GM23338 (cell line): ENCODE measurements around the gene NKX6-1. TPM values are rescaled to one million over a fixed set of nuclear protein-coding genes. Genes with fewer than 3 reads are reported as not detected.

Experiments used
- ATAC-seq: fragments of 200-7000 bp; cut with Tn5 transposase; 3 replicates; pipeline ENCODE4 v1.9.1; 2020
- DNase-seq: peaks from one replicate; pipeline ENCODE4 v3.0.0-alpha.2; 2015; ENCODE audit warnings: low spot score
- H2AFZ ChIP-seq: fragments of 200-600 bp; sonication (generic); 2 replicates; pipeline ENCODE4 v1.8.0; 2016; ENCODE audit warnings: antibody characterized with exemption, mild to moderate bottlenecking, moderate library complexity
- H3F3A ChIP-seq: fragments of 200-600 bp; sonication (generic); replicated peaks from 2 replicates; pipeline ENCODE4 v1.8.0; 2017; ENCODE audit warnings: antibody characterized with exemption, mixed run types, low read depth
- H3K27ac ChIP-seq: fragments of 200-600 bp; sonication (generic); 2 replicates; pipeline ENCODE4 v1.6.1; 2016; ENCODE audit warnings: low read depth
- H3K27me3 ChIP-seq: fragments of 200-600 bp; sonication (generic); 2 replicates; pipeline ENCODE4 v1.8.0; 2016; ENCODE audit warnings: mild to moderate bottlenecking, mixed run types, moderate library complexity; ENCODE audit not compliant: insufficient read depth
- H3K36me3 ChIP-seq: fragments of 200-600 bp; sonication (generic); 2 replicates; pipeline ENCODE4 v1.8.0; 2016; ENCODE audit warnings: mild to moderate bottlenecking; ENCODE audit not compliant: insufficient read depth
- H3K4me1 ChIP-seq: fragments of 200-600 bp; sonication (generic); 2 replicates; pipeline ENCODE4 v1.8.0; 2016; ENCODE audit warnings: mild to moderate bottlenecking, moderate library complexity; ENCODE audit not compliant: insufficient read depth
- H3K4me2 ChIP-seq: fragments of 200-600 bp; sonication (generic); 2 replicates; pipeline ENCODE4 v1.7.1; 2017; ENCODE audit warnings: mixed run types
- H3K4me3 ChIP-seq: fragments of 200-600 bp; sonication (generic); 2 replicates; pipeline ENCODE4 v1.6.1; 2016; ENCODE audit warnings: mixed run types
- H3K79me2 ChIP-seq: fragments of 200-600 bp; sonication (generic); replicated peaks from 2 replicates; pipeline ENCODE4 v1.8.0; 2017; ENCODE audit warnings: mild to moderate bottlenecking; ENCODE audit not compliant: insufficient read depth
- H3K9me2 ChIP-seq: fragments of 200-600 bp; sonication (generic); 2 replicates; pipeline ENCODE4 v1.8.0; 2017; ENCODE audit not compliant: insufficient read depth
- H4K20me1 ChIP-seq: fragments of 200-600 bp; sonication (generic); replicated peaks from 2 replicates; pipeline ENCODE4 v1.8.0; 2017; ENCODE audit warnings: mild to moderate bottlenecking; ENCODE audit not compliant: insufficient read depth
- H3K27ac Mint-ChIP-seq: 2 replicates; pipeline ENCODE4 v1.8.0; 2020; ENCODE audit warnings: inconsistent platforms, mild to moderate bottlenecking, moderate library complexity, mixed read lengths
- H3K27me3 Mint-ChIP-seq: 3 replicates; pipeline ENCODE4 v1.8.0; 2022; ENCODE audit warnings: low read depth, mild to moderate bottlenecking, moderate library complexity, mixed read lengths, inconsistent platforms; ENCODE audit not compliant: insufficient read depth, poor library complexity
- H3K36me3 Mint-ChIP-seq: 3 replicates; pipeline ENCODE4 v1.8.0; 2021; ENCODE audit warnings: low read depth, mild to moderate bottlenecking, inconsistent platforms, moderate library complexity, mixed read lengths
- H3K4me1 Mint-ChIP-seq: 3 replicates; pipeline ENCODE4 v1.8.0; 2020; ENCODE audit warnings: mild to moderate bottlenecking, inconsistent platforms, mixed read lengths
- H3K4me3 Mint-ChIP-seq: 3 replicates; pipeline ENCODE4 v1.8.0; 2021; ENCODE audit warnings: moderate library complexity, mild to moderate bottlenecking, inconsistent platforms, mixed read lengths
- H3K9me3 Mint-ChIP-seq: 3 replicates; pipeline ENCODE4 v1.8.0; 2020; ENCODE audit warnings: moderate library complexity, mild to moderate bottlenecking, inconsistent platforms, mixed read lengths
- EZH2phosphoT487 ChIP-seq: fragments of 200-600 bp; sonication (generic); IDR thresholded peaks from one replicate; pipeline ENCODE4 v1.8.1; 2018; ENCODE audit warnings: antibody characterized with exemption; ENCODE audit not compliant: unreplicated experiment
- ZNF114 ChIP-seq: fragments of 250-450 bp; sonication (Bioruptor Pico); IDR thresholded peaks from 2 replicates; pipeline ENCODE4 v1.5.0; 2020; ENCODE audit warnings: mild to moderate bottlenecking, moderate library complexity
- polyA plus RNA-seq: library from polyadenylated mRNA; unstranded; fragments of >200 nt; fragmentation: Nextera tagmentation; extraction: Ambion mirVana; gene quantifications from 2 replicates; pipeline ENCODE4 v1.2.1, GENCODE V29; 2016
- total RNA-seq: library from RNA; depleted of rRNA; stranded (reverse); fragments of >200 nt; shearing (Covaris generic); gene quantifications from 2 replicates; pipeline ENCODE4 v1.2.3, GENCODE V29; 2014
- TF ChIP-seq, protein P1 (sequence below): fragments of 250-450 bp; sonication (Bioruptor Pico); IDR thresholded peaks from 2 replicates; pipeline ENCODE4 v1.5.0; 2020; ENCODE audit warnings: mild to moderate bottlenecking, moderate library complexity
- TF ChIP-seq, protein P2 (sequence below), 2 experiments: fragments of 200-600 bp in 1 of 2; sonication (generic) in 1 of 2; conservative IDR thresholded peaks; 2 replicates each; pipeline versions ENCODE4 v1.5.1 to v1.6.1; 2016 to 2017; ENCODE audit warnings: antibody characterized with exemption in 2 of 2, low read depth in 2 of 2, mild to moderate bottlenecking in 2 of 2, moderate library complexity in 1 of 2

The NKX6-1 gene
- total and polyA plus RNA-seq, 2 experiments from 2014 or later = 0.07 TPM; not detected in 1

DNA sequence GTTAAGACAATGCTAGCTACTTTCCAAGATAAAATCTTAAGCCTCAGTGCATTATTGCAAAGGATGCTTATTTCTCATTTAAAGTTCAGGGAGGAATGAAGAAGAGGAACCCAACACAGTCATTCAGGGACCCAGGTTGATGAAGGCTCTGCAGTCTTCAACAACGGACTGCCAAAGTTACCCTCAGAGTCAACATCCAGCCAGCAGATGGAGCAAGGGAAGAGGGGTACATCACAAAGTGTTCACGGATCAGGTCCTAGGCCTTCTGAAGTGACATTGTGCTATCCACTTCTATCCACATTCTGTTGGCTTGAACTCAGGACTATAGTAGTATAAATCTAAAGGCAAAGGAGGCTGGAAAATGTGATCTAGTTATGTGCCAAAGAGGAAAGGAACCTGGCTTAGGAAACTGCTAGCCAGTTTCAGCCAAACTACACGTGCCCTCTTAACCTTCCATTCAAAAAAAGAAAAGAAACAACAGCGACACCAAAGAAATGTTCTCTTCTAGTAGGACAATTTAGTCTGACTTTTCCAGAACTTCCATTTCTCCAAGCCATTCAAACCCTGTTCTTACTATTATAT is 28.8 kb downstream of the NKX6-1 start:
- no peak overlapping the region for H3K4me2 ChIP-seq
- Mint-ChIP-seq H3K4me3 (no peak overlapping the region), H3K4me1 (peaks cover 13% of the 10 kb centered on the region), H3K9me3 (no peaks in the 10 kb centered on the region), H3K27ac (no peak overlapping the region), H3K36me3 (no peaks in the 10 kb centered on the region), H3K27me3 (no peaks in the 10 kb centered on the region)
- no peak overlapping the region for H2AFZ ChIP-seq
- H3K4me1 ChIP-seq = 0 out of 2 replicates have a peak, but pooled peaks cover 8% of the 10 kb centered on the region
- no peaks in the 10 kb centered on the region for H3F3A ChIP-seq
- no peaks in the 10 kb centered on the region for H3K79me2 ChIP-seq
- H3K9me2 ChIP-seq = no peaks in the 10 kb centered on the region
- no peaks in the 10 kb centered on the region for H4K20me1 ChIP-seq
- H3K27ac ChIP-seq = no peak overlapping the region
- ATAC-seq (peak; percentile 94), DNase-seq (peak; percentile 60)
- H3K4me3 ChIP-seq = no peak overlapping the region
- no peaks in the 10 kb centered on the region for H3K27me3 ChIP-seq
- no peak for TF ChIP-seq ZNF114 (CRISPR knock-in tag)
- TF ChIP-seq, protein P1, sequence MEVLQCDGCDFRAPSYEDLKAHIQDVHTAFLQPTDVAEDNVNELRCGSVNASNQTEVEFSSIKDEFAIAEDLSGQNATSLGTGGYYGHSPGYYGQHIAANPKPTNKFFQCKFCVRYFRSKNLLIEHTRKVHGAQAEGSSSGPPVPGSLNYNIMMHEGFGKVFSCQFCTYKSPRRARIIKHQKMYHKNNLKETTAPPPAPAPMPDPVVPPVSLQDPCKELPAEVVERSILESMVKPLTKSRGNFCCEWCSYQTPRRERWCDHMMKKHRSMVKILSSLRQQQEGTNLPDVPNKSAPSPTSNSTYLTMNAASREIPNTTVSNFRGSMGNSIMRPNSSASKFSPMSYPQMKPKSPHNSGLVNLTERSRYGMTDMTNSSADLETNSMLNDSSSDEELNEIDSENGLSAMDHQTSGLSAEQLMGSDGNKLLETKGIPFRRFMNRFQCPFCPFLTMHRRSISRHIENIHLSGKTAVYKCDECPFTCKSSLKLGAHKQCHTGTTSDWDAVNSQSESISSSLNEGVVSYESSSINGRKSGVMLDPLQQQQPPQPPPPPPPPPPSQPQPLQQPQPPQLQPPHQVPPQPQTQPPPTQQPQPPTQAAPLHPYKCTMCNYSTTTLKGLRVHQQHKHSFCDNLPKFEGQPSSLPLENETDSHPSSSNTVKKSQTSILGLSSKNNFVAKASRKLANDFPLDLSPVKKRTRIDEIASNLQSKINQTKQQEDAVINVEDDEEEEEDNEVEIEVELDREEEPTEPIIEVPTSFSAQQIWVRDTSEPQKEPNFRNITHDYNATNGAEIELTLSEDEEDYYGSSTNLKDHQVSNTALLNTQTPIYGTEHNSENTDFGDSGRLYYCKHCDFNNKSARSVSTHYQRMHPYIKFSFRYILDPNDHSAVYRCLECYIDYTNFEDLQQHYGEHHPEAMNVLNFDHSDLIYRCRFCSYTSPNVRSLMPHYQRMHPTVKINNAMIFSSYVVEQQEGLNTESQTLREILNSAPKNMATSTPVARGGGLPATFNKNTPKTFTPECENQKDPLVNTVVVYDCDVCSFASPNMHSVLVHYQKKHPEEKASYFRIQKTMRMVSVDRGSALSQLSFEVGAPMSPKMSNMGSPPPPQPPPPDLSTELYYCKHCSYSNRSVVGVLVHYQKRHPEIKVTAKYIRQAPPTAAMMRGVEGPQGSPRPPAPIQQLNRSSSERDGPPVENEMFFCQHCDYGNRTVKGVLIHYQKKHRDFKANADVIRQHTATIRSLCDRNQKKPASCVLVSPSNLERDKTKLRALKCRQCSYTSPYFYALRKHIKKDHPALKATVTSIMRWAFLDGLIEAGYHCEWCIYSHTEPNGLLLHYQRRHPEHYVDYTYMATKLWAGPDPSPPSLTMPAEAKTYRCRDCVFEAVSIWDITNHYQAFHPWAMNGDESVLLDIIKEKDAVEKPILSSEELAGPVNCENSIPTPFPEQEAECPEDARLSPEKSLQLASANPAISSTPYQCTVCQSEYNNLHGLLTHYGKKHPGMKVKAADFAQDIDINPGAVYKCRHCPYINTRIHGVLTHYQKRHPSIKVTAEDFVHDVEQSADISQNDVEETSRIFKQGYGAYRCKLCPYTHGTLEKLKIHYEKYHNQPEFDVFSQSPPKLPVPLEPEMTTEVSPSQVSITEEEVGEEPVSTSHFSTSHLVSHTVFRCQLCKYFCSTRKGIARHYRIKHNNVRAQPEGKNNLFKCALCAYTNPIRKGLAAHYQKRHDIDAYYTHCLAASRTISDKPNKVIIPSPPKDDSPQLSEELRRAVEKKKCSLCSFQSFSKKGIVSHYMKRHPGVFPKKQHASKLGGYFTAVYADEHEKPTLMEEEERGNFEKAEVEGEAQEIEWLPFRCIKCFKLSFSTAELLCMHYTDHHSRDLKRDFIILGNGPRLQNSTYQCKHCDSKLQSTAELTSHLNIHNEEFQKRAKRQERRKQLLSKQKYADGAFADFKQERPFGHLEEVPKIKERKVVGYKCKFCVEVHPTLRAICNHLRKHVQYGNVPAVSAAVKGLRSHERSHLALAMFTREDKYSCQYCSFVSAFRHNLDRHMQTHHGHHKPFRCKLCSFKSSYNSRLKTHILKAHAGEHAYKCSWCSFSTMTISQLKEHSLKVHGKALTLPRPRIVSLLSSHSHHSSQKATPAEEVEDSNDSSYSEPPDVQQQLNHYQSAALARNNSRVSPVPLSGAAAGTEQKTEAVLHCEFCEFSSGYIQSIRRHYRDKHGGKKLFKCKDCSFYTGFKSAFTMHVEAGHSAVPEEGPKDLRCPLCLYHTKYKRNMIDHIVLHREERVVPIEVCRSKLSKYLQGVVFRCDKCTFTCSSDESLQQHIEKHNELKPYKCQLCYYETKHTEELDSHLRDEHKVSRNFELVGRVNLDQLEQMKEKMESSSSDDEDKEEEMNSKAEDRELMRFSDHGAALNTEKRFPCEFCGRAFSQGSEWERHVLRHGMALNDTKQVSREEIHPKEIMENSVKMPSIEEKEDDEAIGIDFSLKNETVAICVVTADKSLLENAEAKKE (CRISPR knock-in tag) = peak; percentile 43; the same call in 1 of the 2 replicates
- no peak for TF ChIP-seq EZH2phosphoT487
- TF ChIP-seq, protein P2, sequence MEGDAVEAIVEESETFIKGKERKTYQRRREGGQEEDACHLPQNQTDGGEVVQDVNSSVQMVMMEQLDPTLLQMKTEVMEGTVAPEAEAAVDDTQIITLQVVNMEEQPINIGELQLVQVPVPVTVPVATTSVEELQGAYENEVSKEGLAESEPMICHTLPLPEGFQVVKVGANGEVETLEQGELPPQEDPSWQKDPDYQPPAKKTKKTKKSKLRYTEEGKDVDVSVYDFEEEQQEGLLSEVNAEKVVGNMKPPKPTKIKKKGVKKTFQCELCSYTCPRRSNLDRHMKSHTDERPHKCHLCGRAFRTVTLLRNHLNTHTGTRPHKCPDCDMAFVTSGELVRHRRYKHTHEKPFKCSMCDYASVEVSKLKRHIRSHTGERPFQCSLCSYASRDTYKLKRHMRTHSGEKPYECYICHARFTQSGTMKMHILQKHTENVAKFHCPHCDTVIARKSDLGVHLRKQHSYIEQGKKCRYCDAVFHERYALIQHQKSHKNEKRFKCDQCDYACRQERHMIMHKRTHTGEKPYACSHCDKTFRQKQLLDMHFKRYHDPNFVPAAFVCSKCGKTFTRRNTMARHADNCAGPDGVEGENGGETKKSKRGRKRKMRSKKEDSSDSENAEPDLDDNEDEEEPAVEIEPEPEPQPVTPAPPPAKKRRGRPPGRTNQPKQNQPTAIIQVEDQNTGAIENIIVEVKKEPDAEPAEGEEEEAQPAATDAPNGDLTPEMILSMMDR (conservative IDR thresholded peaks at IDR 0.05; ENCODE audit: low read depth in 2 of 2) = peak; percentile 59 to 88
- H3K36me3 ChIP-seq = no peaks in the 10 kb centered on the region
